Measurements from ENCODE around the gene FAM234A. TPM values are rescaled to one million over a fixed set of nuclear protein-coding genes. Genes with fewer than 3 reads are reported as not detected.

Gene FAM234A
- polyA plus RNA-seq, 1 donor from 2014 or later = 31.5 TPM

DNA sequence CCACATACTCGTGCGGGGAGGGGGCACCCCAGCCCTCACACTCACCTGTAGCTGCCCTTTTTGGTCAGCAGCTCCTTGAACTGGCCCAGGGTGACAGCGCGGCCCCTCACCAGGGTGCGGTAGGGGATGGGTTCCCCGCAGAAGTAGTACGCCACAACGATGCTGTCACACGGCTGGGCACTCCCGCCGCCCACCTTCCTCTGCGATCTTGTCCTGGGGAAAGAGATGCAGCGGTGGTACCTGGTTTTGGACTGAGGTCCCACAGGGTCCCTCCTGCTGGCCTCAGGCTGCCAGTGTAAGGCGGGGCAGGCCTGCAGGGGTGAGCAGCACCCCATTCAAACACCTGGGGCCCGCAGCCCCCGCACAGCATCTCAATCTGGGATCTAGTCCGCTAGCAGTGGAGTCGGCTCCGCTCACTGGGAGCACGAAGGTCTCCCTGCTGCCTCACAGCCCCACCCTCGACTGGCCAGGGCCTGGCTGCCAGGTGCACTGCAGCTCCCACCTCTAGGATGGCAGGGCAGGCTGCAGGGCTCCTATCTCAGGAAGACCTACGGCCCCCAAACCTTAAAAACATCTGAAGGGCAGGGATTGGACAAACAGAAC lies 54.9 kb downstream of the FAM234A start:
- Mint-ChIP-seq H3K4me3 (no peak overlapping the region), H3K27me3 (no peaks in the 10 kb centered on the region), H3K9me3 (no peaks in the 10 kb centered on the region), H3K36me3 (peaks cover 8% of the 10 kb centered on the region), H3K4me1 (no peaks in the 10 kb centered on the region), H3K27ac (no peak overlapping the region)

DNA sequence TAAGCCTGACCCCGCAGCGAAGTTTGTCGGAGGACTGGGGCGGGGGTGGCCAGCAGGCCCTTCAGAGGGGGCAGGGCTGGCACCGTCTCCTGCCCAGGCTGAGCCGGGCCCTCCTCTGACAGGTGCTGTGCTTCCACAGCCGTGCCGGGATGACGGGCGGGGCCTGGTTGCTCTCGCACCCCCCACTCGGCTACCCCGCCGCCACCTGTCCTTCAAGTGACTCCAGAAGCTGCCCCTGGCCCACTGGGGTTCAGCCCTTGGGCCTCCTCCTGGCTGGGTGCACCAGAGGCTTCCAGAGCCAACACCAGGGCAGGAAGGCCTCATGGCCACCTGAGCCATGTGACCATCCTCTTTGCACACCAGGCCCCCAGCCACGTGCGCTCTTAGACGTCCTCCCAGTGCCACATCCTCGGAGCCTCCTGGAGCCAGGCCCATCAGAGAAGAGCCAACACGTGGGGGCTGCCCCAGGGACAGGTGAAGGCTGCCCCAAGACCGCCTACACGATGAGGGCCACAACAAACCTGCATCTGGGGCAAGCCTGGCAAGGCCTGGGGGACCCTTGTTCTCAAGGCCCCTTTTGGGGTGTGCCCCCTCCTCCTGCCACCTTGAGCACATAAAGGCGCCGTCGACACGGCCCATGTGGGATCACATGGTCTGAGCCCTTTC lies 55.5 kb downstream of the FAM234A start:
- Mint-ChIP-seq H3K36me3 (peaks cover 8% of the 10 kb centered on the region), H3K9me3 (no peaks in the 10 kb centered on the region), H3K4me3 (no peak overlapping the region), H3K4me1 (no peaks in the 10 kb centered on the region), H3K27ac (no peak overlapping the region), H3K27me3 (no peaks in the 10 kb centered on the region)

DNA sequence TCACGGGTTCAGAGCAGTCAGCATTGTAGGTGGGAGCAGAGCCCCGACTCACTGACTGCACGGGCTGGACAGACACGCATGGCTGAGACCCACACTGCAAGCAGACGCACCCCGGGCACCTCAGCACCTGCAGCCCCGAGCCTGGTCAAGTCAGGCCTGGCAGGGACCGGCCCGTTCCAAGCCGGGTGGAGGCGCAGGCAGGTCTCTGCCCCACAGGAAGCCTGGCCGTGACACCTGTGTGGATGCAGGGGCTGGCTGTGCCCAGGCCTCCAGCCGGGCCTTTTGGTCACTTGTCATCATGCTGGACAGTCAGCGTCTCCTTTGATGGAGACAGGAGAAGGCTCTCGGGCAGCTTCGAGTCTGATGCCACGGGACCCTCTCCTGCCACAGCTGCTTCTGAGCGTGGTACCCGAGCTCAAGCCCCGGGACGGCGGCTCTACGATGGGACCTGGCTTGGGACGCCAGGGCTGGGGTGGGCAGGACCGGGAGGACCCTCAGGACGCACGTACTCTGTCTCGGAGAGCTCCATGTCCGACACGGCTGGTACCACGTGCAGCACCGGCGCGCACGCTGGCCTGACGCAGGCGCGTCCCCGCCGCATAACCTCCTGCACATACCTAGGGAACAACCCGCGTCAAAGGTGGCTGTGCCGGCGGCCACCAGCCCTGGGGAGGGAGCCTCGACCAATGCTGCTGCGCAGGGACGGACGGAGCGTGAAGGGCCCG lies 56.2 kb downstream of the FAM234A start:
- Mint-ChIP-seq H3K4me3 (no peak overlapping the region), H3K27ac (no peak overlapping the region), H3K36me3 (peaks cover 8% of the 10 kb centered on the region)

DNA sequence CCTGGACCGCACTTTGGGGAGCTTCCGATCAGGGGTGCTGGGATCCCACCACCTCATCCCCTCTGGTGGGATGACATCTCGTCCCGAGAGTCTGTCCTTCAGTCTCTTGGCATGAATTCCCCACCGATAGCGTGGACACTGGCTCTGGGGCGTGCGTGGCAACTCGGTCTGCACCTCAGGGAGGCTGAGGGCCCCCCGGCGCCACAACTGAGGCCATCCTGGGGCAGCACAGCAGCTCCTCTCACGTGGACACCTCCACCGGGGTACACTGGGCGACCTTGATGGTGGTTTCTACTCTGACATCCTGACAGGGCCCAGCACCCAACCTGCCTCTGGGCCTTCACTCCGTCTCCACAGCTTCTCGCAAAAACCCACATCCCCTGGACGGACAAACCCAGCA lies 56.9 kb downstream of the FAM234A start:
- no peaks in the 10 kb centered on the region for H3K27me3 Mint-ChIP-seq
- H3K4me1 Mint-ChIP-seq = no peaks in the 10 kb centered on the region
- no peaks in the 10 kb centered on the region for H3K9me3 Mint-ChIP-seq
- peaks cover 4% of the 10 kb centered on the region for H3K36me3 Mint-ChIP-seq
- H3K4me3 Mint-ChIP-seq = no peak overlapping the region
- no peak overlapping the region for H3K27ac Mint-ChIP-seq

More for the DNA sequence above, 56.2 kb downstream of the FAM234A start:
- Mint-ChIP-seq H3K4me1 (no peaks in the 10 kb centered on the region), H3K27me3 (no peaks in the 10 kb centered on the region), H3K9me3 (no peaks in the 10 kb centered on the region)

DNA sequence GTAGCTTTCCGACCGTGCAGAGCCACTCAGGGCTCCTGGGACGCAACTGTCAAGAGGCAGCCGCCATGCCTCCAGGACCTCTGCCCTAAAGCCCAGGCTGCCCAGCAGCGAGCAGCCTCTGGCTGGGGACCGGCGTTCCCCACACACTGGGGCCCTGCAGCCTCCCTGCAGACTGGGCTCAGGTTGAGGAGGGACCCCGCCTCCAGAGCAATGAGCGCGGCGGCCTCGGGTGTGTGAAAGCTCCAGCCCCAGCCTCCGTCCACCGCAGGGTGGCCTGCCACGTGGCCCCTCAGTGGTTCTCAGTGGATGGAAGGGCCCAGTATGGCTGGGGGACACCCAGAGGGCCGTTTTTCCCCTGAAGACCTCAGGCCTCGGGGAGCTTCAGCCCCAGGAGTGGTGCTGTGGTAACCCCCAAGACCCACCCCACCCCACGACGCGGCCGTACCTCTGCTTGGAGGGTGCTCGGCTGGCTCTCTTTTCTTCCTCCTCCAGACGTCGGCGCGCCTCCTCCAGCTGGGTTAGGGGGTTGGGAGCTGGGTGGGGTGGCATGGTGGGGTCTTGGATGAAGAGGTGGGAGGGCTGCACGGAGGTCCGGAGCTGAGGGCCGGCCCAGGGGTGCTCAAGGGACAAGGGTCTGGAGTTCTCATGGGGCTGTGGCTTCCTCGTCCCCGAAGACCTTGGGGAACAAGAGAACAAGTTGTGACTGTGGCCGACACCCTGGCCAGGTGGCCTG lies 58.6 kb downstream of the FAM234A start:
- no peak overlapping the region for H3K27ac Mint-ChIP-seq
- H3K4me1 Mint-ChIP-seq = no peaks in the 10 kb centered on the region
- no peaks in the 10 kb centered on the region for H3K9me3 Mint-ChIP-seq
- no peak overlapping the region for H3K4me3 Mint-ChIP-seq
- no peaks in the 10 kb centered on the region for H3K27me3 Mint-ChIP-seq
- no peaks in the 10 kb centered on the region for H3K36me3 Mint-ChIP-seq

DNA sequence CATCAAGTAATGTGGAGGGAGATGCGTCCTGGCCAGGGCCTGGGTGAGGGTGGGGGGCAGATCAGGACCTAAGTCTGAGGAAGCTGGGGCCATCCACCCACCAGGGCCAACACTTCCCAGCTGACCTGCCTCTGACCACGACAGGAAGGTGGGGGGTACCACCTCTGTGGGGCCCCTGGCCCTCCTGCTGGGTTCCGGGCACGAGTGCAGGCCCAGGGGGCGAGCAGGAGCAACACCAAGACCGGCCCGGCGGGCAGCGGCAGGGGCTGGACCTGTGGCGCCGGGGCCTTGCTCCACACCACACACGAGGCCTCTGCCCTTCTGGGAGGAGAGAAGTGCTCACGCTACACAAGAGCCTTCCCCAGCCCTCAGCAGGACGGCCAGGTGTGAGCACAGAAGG lies 61.7 kb downstream of the FAM234A start:
- no peaks in the 10 kb centered on the region for H3K36me3 Mint-ChIP-seq
- H3K9me3 Mint-ChIP-seq = no peaks in the 10 kb centered on the region
- no peaks in the 10 kb centered on the region for H3K27me3 Mint-ChIP-seq
- H3K4me3 Mint-ChIP-seq = no peak overlapping the region
- H3K4me1 Mint-ChIP-seq = no peaks in the 10 kb centered on the region
- no peak overlapping the region for H3K27ac Mint-ChIP-seq

DNA sequence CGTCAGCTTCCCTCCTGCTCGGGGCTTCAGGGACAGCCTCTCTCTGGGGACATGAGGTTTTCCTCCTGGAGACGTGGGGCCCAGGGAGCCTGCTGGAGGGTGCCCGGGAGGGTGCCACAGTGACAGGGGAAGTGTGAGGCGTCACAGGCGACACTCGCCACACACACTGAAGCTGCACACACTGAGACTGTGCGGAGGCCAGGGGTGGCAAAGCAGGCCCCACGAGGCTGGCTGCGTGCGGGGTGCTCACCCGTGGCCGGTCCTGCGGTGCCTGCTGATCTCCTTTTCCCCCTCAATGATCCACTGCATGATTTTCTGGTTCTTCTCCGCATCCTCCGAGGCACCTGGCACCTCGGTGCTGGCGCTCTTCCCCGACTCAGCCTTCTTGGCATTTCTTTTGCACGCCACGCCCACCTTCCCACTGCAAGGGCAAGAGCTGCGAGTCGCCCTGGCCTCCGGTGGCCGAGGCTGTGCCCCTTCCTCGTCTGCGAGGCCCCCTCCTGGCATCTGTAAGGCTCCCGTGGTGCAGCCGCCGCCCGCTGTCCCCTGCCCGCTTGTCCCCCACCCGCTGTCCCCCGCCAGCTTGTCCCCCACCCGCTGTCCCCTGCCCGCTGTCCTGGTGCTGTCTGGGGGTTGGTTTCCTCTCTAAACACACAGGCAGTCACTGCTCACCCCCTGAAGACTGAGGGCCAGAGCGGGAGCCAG lies 62.3 kb downstream of the FAM234A start:
- no peaks in the 10 kb centered on the region for H3K4me1 Mint-ChIP-seq
- H3K27me3 Mint-ChIP-seq = no peaks in the 10 kb centered on the region
- H3K36me3 Mint-ChIP-seq = no peaks in the 10 kb centered on the region
- no peak overlapping the region for H3K4me3 Mint-ChIP-seq
- no peak overlapping the region for H3K27ac Mint-ChIP-seq
- H3K9me3 Mint-ChIP-seq = no peaks in the 10 kb centered on the region

DNA sequence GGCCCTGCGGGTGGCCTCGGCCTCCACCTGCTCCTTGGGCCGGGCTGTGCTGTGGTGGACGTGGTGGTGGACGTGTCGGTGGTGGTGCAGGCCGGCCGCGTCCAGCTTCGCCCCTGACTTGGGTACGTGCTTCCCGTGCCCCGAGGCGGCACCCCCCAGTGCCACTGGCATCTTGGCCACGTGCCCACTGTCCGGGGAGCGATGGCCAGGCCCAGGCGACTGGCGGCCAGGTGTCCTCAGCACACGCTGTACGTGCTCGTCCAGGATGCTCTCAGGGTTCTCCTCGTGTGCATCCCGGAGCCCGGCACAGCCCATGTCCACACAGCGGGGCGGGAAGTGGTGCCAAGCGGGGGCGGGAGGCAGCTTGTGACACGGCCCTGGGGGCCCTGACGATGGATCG lies 63.2 kb downstream of the FAM234A start:
- Mint-ChIP-seq H3K36me3 (no peaks in the 10 kb centered on the region), H3K27me3 (no peaks in the 10 kb centered on the region), H3K4me3 (no peak overlapping the region), H3K9me3 (no peaks in the 10 kb centered on the region), H3K27ac (no peak overlapping the region), H3K4me1 (no peaks in the 10 kb centered on the region)

DNA sequence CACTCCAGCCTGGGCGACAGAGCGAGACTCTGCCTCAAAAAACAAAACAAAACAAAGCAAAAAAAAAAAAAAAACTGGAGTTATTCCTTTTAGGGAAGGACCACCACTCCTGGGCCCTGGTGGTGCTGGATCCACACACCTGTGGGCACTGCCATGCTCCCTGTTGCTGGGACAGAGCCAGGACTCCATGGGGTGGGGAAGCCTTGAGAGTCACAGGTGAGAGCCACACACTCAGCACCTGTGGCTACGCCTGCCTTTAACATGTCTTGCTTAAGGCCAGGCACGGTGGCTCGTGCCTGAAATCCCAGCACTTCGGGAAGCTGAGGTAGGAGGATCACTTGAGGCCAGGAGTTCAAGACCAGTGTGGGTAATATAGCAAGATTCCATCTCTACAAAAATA lies 66.6 kb downstream of the FAM234A start:
- Mint-ChIP-seq H3K27me3 (no peaks in the 10 kb centered on the region), H3K4me3 (no peak overlapping the region), H3K9me3 (no peaks in the 10 kb centered on the region), H3K27ac (no peak overlapping the region), H3K36me3 (peaks cover 2% of the 10 kb centered on the region), H3K4me1 (peaks cover 0 to 1% (median 0%) of the 10 kb centered on the region in 3 donors)

DNA sequence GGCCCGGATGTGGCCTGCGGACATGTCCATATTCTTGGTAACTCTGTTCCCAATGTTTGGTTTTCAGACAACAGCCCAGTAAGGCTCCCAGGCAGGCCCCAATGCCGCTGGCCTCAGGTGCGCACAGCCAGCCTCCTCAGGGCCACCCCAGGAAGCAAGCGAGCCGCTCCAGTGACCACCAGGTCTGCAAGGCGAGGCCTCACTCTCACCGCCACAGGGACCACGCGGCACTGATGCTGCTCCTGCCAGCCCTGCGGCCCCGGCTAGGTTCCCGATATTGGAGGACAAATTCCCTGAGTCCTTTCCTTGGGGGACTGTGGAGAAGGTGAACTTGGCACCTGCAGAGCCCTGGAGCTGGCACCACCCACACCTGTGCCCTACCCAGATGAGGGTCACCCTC lies 67.3 kb downstream of the FAM234A start:
- no peak overlapping the region for H3K4me3 Mint-ChIP-seq

DNA sequence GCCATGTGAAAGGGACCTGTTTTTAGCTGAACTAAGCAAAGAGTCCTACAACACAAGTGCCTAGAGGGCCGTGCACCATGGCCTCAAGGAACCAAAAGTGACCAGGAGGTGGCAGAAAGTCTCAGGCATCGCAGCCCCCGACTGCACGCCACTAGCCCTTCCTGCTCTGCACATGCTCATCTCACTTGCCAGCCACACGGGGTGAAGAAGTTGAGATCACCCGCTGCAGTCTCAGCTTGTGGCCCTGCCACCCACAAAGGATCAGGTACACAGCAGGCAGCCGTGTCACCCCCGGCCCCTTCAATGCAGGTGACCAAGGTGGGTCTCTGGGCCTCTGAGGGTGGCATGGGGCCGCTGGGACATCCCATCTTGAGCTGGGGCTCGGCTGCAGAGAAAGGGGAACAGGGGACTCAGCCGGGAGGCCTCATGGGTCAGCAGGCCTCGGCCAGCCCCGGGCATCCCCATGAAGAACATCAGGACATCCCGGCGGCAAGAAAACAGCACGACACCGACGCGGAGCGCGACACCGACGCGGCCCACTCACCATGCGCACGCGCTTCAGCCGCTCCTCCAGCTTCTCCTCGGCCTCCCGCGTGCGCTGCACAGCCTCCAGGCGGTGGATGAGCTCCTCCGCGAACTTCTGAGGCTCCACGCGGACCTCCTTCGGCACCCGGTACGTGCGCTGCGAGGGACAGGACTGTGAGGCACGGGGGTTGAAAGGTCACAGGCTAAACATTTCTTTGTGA lies 69.3 kb downstream of the FAM234A start:
- H3K27me3 Mint-ChIP-seq = no peaks in the 10 kb centered on the region
- peaks cover 2% of the 10 kb centered on the region for H3K36me3 Mint-ChIP-seq
- H3K4me1 Mint-ChIP-seq = peaks cover 4% of the 10 kb centered on the region in 3 donors
- H3K4me3 Mint-ChIP-seq = peak overlapping the region in 1 of 4 donors; percentile 2
- H3K27ac Mint-ChIP-seq = no peak overlapping the region
- H3K9me3 Mint-ChIP-seq = no peaks in the 10 kb centered on the region

More for the DNA sequence above, 67.3 kb downstream of the FAM234A start:
- no peak overlapping the region for H3K27ac Mint-ChIP-seq
- peaks cover 0 to 1% (median 0%) of the 10 kb centered on the region in 3 donors for H3K4me1 Mint-ChIP-seq
- H3K36me3 Mint-ChIP-seq = peaks cover 2% of the 10 kb centered on the region
- H3K9me3 Mint-ChIP-seq = no peaks in the 10 kb centered on the region
- H3K27me3 Mint-ChIP-seq = no peaks in the 10 kb centered on the region

DNA sequence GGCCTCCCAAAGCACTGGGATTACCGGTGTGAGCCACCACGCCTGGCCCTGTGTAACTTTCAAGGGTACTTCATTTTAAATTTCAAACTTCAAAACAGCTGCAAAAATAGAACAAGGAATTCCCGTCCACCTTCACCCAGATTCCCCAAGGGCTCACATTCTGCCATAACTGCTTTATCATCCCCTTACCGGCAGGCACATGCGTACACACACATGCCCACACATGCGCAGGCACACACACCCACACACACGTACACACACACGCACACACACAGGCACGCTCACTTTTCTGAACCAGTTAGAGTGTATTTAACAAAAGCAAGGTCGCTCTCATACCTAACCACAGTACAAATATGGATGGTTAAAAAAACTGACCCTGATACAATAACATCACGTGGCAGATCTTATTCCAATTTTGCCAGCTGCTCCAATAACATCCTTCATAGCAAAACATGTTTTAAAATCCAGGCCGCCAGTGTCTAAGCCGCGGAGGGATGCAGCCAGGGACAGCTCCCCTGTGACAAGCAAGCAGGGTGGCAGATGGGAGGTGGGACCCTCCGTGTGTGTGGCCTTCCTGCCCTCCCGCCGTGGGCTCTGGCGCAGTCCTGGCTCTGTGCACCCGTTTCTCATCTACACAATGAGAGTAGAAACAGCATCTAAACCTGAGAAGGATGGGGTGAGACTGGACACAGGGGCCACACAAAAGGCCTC lies 71.5 kb downstream of the FAM234A start:
- Mint-ChIP-seq H3K9me3 (no peaks in the 10 kb centered on the region), H3K4me1 (peaks cover 7 to 10% (median 7%) of the 10 kb centered on the region in 3 donors), H3K27me3 (no peaks in the 10 kb centered on the region), H3K27ac (peak overlapping the region in 1 of 3 donors; percentile 77), H3K4me3 (no peak overlapping the region), H3K36me3 (peaks cover 4% of the 10 kb centered on the region)

DNA sequence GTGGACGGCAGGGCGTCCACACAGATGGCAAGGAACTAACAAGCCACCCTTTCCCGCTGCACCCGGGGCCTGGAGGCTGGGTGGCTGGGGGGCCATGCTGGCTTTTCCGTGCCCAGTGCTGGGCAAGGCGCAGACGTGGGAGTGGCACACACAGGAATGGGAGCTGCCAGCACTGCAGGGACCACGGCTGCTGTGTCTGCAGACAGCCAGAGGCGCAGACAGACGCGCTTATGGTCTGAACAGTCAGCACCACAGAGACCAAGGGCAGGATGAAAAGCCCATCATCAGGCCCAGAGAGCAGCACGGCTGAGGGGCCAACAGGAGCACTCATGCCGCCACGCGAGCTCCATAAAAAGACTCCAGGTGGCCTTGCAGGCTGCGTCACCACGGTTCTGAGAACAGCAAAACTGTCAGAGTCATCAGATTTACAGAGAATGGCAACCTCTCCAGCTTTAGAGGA lies 72.3 kb downstream of the FAM234A start:
- peaks cover 7 to 10% (median 7%) of the 10 kb centered on the region in 3 donors for H3K4me1 Mint-ChIP-seq
- peak overlapping the region in 1 of 3 donors; percentile 86 for H3K27ac Mint-ChIP-seq
- peaks cover 4% of the 10 kb centered on the region for H3K36me3 Mint-ChIP-seq
- H3K4me3 Mint-ChIP-seq = peak overlapping the region in 1 of 4 donors; percentile 70
- no peaks in the 10 kb centered on the region for H3K27me3 Mint-ChIP-seq
- H3K9me3 Mint-ChIP-seq = no peaks in the 10 kb centered on the region

Measured in IgD-negative memory B cell (primary cell).